Stimulated activated CD4-positive, alpha-beta T cell treated with anti-CD3 and anti-CD28 coated beads, Interleukin-4, amount 100 ng/mL, for 24 hours (primary cell): ENCODE data around the gene KISS1.

Experiments used
- DNase-seq: peaks from one replicate; pipeline ENCODE4 v3.0.0-alpha.2; 2020

Gene KISS1

DNA sequence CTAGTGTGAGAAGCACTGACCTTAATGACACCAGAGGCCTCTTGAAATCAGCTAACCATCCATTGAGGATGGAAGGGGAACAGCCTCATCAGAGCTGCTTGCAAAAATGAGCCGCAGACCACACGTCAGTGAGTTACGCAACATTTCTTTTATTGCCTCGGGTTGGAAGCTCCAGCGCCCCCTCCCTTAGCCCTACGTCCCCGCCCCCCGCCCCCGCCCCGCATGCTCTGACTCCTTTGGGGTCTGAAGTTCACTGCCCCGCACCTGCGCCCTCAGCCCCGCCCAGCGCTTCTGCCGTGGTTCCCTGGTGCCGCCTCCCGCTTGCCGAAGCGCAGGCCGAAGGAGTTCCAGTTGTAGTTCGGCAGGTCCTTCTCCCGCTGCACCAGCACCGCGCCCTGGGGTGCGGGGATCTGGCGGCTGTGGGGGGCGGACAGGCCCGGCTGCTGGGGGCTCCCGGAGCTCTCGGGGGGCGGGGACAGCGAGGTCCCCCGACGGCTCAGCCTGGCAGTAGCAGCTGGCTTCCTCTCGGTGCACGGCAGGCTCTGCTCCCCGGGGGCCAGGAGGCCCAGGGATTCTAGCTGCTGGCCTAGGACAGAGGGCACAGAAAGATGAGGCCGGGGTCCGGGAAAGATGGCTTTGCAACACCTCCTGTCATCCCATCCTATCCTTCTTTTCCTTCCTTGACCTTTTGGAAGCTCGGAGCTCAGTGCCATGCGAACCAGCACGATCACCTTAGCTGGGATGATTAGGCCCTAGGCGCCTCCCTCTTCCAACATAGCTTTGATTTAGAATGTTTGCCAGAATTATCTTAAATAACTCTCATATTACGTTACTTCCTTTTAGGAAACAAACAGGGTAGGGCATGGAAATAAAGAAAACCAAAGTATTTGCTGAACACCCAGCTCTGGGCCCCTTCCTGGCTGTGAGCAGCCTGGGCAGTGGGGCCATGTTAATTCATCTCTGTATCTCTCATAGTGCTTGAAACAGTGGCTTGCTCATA is 5.8 kb downstream of the KISS1 start:
- no peak for DNase-seq

DNA sequence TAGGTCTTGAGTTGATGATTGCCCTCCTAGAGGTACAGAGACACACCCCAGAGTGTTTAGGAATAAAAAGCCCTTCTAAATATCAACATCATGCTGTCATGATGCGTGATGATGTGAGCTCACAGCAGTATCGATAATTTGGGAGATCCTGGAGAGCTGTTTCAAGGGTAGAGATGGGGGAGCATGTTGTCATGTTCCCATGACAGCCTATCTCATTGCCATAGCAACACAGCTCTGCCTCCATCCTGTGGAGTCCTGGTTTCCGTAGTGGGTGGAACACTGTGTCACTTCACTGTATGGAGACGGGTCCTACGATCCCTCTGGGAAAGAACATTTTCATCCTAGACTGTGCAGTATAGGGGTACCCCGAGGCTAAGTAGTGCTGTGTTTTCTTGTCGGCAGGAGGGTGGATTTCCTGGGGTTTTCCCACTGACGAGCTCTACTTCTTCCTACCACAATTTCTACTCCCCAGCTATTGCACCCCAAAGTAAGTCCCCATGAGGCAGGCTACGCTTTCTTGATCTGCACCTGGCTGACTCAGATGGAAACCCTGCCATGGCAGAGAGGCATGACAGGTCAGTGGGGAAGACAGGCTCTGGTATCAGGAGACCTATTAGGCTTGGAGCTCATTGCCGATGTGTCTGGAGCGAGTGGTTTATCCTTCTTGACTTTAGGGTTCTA is 7.2 kb downstream of the KISS1 start:
- no peak for DNase-seq

DNA sequence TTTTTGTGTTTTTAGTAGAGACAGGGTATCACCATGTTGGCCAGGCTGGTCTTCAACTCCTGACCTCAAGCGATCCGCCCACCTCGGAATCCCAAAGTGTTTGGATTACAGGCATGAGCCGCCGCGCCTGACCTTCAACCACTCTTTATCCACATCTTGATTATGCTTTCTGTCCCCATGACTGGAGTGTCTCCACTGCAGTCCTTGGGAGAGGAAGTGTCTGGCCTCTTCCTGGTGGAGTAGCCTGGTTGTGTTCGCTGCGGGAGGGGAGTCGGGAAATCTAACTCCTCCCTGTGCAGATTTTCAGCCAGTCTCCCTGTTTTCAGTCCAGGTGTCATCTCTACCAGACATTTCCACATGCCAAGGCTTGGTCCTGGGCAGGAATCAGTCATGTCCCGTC is 9.7 kb downstream of the KISS1 start:
- DNase-seq, result no peak

DNA sequence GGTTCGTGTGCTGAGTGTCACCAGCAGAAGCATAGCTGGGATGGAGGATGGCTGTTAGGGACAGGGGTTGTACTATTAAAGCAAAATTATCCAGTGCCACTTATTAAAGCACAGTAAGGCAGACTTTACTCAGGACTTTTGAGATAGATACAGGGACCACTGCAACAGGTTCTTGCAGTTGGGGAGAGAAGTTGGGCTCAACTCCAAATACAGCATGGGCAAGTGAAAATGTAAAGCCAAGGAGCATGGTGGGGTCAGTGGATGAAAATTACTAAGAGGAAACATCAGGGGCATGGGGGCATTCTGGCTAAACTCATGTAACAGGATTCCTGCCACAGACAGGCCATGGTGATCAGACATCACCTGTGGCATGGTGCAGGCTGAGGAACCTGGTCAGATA is 15.2 kb downstream of the KISS1 start:
- no peak for DNase-seq

DNA sequence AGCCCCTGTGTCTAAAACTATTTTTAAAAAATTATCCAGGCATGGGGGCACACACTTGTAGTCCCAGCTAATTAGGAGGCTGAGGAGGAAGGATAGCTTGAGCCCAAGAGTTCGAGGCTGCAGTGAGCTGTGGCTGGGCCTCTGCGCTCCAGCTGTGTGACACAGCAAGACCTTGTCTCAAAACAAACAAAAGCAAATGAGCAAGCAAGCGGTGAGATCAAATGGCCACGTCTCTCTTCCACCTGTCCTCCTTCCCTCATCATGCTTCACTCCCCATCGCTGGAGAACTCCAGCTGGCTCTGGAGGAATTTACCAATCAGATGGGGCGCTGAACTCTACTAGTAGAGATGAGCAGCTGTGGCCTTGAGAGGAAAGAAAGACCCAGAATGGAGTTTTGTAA is 16.2 kb downstream of the KISS1 start:
- no peak for DNase-seq

DNA sequence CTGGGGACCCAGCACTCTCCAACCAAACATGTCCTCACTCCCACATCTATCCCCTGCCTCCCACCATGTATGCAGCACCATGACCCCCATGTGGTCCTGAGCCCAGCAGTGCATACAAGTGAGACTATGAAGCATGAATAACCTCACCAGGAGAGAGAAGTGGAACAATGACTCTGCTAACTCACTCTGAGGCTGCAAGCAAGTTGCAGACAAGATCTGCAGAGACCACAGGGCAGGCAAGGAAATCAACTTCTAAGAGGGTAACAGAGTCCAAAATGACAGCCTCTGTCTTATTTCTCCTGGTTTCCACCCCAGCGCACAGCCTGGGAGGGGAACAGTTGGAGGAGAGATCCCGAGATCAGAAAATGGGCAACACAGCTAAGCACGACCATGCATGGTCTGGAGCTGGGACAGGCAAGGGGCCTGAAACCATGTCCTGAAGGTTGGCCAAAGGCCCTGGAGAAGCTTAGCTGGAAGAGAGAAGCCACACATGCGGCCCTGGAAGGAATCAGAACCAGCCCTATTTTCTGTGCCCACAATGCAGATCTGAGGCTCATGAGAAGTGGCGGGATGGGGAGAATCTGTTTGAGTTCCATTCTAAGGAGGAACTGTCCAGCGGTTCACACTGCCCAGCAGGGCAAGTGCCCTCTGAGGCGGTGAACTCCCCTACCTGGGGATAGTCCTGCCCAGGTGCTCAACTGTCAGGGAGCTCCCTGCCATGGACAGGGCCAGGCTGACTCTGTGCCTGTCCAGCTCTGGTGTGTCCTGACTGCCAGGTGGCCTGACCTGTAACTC is 17.6 kb downstream of the KISS1 start:
- no peak for DNase-seq

DNA sequence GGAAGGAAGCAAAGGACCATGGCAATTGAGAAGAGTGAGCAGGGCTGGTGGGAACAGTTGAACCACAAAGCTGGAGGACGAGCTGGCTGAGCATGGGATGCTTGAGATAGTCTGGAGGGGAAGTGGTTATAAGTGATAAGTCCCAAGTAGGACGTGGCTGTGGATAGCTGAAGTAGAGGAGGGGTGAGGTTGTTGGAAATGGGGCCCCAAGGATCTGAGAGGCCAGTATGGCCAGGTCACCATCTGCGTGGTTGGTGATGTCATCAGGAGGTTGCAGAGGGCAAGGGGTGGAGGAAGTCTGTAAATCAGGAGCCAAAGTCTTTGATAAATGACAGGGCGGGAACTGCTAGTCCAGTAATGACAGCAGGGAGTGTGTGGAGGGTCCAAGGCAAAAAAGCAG is 19.2 kb downstream of the KISS1 start:
- no peak for DNase-seq

DNA sequence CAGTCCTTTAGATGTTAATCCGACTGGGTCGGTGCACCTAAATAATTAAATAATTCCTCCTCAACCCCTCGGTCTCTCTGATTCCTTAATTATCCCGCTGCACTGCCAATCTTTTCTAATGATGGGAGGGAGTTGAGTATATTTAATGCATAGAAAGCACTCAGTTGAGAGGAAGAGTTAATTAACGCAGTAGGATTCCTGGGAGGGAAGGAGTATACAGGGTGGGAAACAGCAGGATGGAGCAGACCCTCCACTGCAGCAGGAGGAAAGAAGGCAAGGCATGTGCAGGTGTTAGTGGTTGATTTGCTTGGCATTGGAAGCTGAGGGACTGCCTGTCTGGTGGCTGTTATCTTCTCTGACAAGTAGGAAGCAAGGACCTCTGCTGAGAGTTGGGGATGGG is 20.2 kb downstream of the KISS1 start:
- no peak for DNase-seq

DNA sequence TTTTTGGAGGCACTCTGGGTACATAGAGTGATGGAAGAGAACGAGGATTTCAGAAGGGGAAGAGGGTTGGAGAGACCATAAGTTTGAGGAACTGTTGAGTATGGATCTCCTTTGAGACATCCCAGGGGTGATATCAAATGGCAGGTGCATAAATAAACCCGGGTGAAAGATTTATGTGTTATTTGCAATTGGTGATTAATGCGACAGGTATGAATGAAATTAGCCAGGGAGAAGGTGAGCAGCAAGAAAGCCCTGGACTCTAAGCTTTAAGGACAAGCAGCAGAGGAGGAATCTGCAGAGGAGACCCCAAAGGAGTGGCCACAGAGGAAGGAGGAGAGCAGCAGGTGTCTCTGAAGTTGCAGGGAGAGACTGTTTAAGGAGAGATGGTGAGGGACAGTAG is 21.3 kb downstream of the KISS1 start:
- no peak for DNase-seq

DNA sequence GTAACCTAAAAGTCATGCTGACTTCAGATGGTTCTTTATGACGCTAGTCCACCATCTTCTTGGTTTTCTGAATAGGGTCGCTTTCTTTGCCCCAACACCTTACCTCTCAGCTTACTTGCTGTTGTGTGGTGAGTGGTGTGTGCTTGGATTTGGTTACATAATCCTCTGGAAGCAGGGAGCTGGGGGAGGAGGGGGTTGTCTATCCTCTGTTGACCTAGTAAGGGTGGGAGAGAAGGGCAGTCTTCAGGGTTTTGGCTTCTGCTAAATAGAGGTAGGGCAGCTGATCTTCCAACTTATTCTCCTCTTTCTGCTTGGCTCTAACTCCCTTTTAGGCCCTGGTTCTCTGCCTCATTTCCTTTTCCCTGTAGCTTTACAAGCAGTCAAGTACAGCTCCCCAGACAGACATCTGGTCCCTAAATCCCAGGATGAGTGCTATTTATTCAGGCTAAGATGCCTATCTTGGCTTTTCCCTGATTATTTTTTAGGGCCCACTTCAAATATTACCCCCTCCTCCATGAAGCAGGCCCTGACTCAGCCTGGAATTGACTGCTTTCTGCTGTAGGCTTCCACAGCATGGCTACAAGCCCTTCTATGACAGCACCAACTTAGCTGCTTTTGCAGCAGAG is 23.8 kb downstream of the KISS1 start:
- no peak for DNase-seq

DNA sequence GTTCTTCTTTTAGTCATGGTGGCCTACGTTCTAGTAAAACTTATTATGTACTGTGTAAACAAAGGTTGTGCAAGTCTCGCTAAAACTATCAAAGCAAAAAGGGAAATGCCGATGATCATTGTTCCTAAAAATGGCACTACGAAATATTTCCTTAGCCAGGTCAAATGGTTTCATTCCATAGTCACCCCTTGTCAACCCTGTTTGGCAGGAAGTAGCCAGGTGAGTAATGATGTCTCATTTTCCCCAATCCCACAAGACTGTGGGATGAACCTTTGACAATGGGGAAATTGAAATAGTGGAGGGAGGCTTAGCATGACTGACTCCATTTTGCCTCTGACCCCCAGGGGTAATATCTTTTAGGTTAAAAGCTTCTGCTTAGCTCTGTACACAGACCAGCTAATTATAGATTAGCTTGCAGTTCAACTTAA is 24.5 kb downstream of the KISS1 start:
- no peak for DNase-seq

DNA sequence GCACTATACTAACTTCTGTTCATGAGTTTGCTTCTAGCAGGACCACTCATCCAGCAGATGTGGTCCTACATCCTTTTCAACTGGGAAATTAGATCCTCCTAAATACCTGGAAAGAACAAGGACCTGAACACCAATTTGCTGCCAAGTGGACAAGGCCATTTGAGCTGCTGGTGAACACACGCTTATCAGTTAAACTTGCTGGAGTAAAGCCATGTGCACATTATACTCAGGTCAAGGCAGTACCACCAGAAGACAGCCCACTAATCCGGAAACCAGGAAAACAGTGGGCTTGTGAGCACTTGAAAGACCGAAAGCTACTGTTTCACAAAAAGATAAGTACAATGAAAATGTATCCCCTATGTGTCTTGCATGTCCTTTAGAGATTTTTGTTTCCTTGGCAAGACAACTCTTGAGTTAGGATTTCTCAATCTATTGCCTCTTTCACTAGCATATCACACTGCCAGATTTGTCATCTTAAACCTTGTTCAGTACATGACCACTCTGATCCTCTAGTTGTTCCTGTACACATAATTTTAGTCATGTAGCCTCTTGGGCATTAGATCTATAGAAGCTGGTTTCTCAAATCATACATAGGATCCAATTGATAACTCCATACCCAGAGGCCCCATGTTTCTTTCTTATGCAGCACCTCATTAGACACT is 25.7 kb downstream of the KISS1 start:
- DNase-seq, result no peak

DNA sequence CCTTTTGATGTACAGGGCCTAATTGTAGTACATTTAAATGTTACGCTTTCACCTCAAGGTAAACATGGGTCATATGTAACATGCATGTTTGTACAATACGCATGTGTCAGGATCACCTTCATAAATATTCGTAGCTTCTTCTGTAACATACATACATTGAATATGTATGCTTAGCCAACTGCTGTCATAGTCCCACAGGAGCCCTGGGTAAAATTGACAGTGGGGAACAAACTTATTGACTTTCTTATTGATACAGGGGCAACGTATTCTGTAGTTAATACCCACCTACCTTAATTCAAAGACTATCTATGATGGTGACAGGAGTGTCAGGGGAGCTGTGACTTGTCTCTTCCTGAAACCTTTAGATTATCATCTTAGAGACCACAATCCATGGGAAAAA is 26.4 kb downstream of the KISS1 start:
- DNase-seq, result no peak

DNA sequence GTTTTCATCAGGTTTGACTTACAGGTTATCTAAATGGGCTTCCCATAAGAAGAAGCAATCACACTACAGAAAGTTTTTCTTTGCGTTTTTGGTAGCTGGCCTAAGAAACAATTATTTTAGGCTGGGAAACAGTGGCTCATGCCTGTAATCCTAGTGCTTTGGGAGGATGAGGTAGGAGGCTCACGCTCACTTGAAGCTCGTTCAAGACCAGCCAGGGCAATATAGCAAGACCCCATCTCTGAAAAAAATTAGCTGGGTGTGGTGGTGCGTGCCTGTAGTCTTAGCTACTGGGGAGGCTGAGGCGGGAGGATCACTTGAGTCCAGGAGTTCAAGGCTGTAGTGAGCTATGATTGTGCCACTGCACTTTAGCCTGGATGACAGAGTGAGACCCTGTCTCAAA is 28.6 kb downstream of the KISS1 start:
- no peak for DNase-seq

DNA sequence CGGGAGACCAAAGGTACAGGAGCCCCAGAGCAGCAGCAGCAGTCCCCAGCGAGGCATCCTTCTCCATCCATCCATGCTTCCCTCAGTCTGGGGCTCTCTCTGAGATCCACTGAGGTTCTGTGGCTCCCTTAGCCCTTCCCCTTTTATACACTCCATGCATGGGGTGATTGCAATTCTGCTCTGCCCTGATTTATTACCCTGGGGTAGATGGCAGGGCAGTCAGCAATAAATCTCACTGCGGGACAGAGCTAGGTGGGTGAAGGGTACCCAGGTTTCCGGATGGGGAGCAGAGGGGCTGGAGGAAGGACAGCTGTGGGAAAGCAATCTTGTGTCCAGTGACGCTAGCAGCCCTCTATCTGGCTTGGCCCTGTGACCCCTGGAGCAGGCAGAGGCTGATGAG is 30.1 kb downstream of the KISS1 start, which contains the start of gene REN:
TSS of gene REN (minus strand) at position 119 of the 400 bp plus-strand sequence. CDS start at position 75, 44 bp downstream.
- no peak for DNase-seq

DNA sequence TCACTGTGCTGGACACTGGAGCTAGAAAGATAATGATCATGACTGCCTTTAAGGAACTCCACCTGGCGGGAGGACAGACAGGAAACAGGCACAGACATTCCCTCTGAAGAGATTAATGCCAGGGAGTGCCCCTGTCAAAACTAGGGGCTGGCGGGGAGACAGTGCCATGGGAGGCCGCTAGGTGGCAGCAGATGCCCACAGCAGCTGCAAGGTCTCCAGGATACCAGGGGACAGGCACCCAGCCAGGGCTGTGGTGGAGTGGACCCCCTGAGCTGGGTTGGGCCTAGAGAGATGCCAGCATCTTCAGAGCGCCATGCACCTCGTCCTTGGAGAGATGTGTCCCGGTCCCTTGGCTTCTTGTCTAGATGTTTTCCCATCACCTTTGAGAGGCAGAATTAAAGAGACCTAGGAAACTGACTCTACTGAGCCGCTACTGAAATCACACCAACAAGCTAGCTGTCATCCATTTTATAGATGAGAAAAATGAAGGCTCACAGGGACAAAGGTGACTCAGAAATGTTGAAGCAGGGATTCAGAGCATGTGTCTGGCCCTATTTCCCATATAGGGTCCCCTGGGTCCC is 33.7 kb downstream of the KISS1 start:
- DNase-seq, result peak; percentile 83

DNA sequence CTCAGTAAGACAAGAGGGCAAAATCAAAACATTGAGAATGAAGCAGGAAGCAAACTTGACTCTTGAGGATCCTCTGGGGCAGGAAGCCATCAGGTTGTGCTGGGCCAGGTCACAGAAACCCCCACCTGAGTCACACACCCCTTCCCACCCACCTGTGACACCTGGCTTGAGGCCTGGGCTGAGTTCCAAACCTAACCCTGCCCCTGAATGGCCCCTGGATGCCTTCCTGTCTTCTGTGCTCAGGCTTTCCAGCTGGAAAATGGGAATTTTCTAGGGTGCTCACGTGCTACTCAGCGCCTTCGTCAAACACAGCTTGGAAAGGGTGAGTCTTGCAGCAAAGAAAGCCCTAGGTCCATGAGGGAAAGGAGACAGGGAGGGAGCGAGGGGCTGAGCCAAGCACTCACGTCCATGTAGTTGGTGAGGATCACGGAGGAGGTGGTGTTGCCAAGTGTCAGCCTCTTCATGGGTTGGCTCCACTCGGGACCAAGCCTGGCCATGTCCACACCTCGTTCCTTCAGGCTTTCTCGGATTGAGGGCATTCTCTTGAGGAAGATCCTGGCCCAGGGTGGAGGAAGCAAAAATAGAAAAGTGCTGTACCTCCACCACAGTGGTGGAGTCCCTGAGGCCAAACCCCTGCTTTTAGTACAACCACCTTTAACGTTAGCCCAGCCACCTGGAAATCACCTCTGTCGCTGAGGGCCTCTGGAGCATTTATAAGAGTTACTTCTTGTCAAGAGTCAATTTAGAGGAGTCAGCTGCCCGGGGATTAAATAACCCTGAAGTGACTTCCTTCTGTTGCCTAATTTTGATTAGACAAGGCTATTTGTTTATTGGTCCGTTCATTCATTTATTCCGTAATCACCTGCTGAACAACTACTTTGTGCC is 34.4 kb downstream of the KISS1 start:
- no peak for DNase-seq

DNA sequence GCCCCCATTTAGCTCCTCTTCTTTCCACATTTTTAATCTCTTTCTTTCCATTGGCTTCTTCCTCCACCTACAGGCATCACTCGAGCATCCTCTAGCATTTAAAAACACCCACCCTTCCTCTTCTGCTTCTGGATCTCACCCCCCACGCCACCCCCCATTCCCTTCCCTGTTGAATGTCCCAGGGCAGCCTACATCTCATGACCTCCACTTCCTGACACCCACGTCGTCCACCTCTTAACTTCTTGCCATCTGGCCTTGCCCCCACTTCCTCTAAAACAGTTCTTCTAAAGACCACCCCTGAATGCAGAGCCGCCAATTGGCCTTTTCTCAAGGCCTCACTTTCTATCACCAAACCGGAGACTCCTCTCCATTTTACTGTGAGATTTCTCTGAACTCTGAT is 38.3 kb downstream of the KISS1 start:
- DNase-seq, result no peak

DNA sequence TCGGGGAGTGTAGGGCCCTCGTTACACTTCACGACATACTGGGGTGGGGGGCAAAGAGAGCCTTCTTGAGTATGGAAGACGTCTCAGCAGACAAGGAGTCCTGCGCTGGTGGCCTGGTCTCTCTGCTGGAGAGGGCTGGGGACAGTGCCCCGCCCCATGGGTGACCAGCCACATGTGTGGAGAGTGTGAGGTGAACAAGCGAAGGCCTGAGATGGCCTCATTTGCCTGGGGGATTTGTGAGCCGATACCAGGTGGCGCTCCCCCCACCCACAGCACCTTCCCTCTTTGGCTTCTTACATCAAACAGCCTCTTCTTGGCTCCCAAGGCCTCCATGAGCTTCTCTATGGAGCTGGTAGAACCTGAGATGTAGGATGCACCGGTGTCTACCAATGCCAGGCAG is 40.4 kb downstream of the KISS1 start:
- DNase-seq, result no peak

DNA sequence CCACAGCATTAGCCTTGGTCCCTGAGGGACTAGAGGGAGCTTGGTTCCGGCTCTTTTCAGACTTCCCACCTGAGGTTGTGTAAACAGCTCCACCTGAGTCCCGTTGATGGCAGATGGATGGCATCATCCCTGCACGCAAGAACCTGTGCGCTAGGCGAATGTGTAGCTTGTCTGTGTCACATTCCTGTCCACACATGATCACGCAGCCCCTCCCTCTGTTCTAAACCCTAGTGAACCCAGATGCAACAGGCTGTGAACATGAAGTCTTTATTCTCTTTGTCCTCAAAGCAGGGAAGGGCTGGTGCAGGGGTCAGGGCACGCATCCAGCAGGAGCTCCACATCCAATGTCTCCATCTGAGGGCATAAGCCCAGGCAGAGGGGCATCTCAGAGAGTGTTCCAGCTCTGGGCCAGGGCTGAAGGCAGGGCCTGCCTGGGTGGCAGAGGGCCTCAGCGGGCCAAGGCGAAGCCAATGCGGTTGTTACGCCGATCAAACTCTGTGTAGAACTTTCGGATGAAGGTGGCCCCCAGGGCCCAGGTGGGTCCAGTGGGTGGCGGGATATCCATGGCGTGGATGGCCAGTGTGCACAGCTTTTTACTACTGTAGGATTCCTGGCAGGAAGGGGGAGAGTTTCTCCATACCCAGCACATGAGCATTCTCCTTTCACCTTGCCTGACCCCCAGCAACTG is 41.6 kb downstream of the KISS1 start:
- DNase-seq, result no peak
